ENCODE data around the gene ALS2. TPM values are rescaled to one million over a fixed set of nuclear protein-coding genes. Genes with fewer than 3 reads are reported as not detected.

The ALS2 gene
- total RNA-seq, 1 experiment from 2014 or later: 28.4 TPM

DNA sequence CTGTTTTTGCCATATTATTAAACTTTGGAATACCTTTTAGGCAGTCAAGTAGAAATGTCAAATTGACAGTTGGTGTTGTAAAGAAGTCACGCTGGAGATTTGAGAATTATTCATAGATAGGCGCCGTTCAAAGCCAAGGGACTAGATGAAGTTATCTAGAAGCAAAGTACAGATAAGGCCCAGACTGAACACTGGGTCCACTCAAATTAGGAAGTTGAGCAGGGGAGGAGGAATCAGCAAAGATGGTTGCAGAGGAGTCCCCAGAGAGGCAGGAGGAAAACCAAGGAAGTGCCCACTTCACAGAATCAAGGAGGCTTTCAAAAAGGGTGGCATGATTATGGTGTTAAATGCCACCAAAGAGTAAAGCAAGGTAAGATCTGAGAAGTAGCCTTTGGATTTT lies 9.6 kb upstream of the ALS2 start:
- Histone ChIP-seq H2BK20ac (ENCODE audit: low read depth, low read length, poor library complexity, severe bottlenecking) (no peak overlapping the region), H4K91ac (ENCODE audit: insufficient read length, low read depth, low read length) (no peak overlapping the region), H3K14ac (ENCODE audit: insufficient read depth, low read length) (no peak overlapping the region), H3K4ac (ENCODE audit: low read depth, low read length) (no peak overlapping the region), H3K9me3 (ENCODE audit: control insufficient read depth, low read depth, low read length) (no peaks in the 10 kb centered on the region), H2AFZ (ENCODE audit: low read length) (no peak overlapping the region), H3K9ac (ENCODE audit: extremely low read depth, insufficient read length, low read length) (no peak overlapping the region), H3K23ac (ENCODE audit: insufficient read length, low read depth, low read length) (no peak overlapping the region), H3K27ac (ENCODE audit: insufficient read length, low read depth, low read length) (no peak overlapping the region), H3K18ac (ENCODE audit: insufficient read length, low read depth, low read length) (no peak overlapping the region), H3K27me3 (ENCODE audit: insufficient read depth, low read length) (no peaks in the 10 kb centered on the region), H2BK5ac (ENCODE audit: insufficient read length, low read length) (no peak overlapping the region), H3K79me1 (ENCODE audit: insufficient read depth, low read depth, low read length, poor library complexity, severe bottlenecking) (no peaks in the 10 kb centered on the region), H2BK15ac (ENCODE audit: low read depth, low read length) (no peak overlapping the region), H2BK120ac (ENCODE audit: low read depth, low read length, poor library complexity, severe bottlenecking) (no peak overlapping the region), H3K23me2 (ENCODE audit: insufficient read length, low read depth, low read length, poor library complexity, severe bottlenecking) (no peaks in the 10 kb centered on the region), H4K5ac (ENCODE audit: insufficient read length, low read depth, low read length) (no peak overlapping the region), H3K4me1 (ENCODE audit: insufficient read depth, low read length) (no peaks in the 10 kb centered on the region), H3K4me2 (ENCODE audit: insufficient read depth, insufficient read length, low read length) (no peak overlapping the region), H2AK5ac (ENCODE audit: insufficient read length, low read length) (no peak overlapping the region), H3K79me2 (ENCODE audit: insufficient read depth, low read length) (no peaks in the 10 kb centered on the region), H2BK12ac (ENCODE audit: insufficient read length, low read depth, low read length) (no peak overlapping the region), H3K56ac (ENCODE audit: insufficient read length, low read depth, low read length) (no peak overlapping the region), H3T11ph (ENCODE audit: low read length) (no peak overlapping the region), H4K8ac (replicated peaks; ENCODE audit: insufficient read length, low read depth, low read length) (no peak overlapping the region), H4K20me1 (ENCODE audit: control insufficient read depth, insufficient read depth, insufficient read length) (no peaks in the 10 kb centered on the region)
- H3K36me3 Mint-ChIP-seq (ENCODE audit: insufficient read depth in 1 of 3, low read depth in 3 of 3): no peaks in the 10 kb centered on the region
- no peaks in the 10 kb centered on the region for H3K4me1 Mint-ChIP-seq
- no peak overlapping the region for H3K4me3 Mint-ChIP-seq
- H3K9me3 Mint-ChIP-seq: no peaks in the 10 kb centered on the region
- no peak for TF ChIP-seq CTCF (conservative IDR thresholded peaks at IDR 0.05)
- H3K27me3 Mint-ChIP-seq (ENCODE audit: low read depth): peaks cover 3% of the 10 kb centered on the region; the same call in 1 of the 2 replicates
- DNase-seq: no peak
- H3K27ac Mint-ChIP-seq: peak overlapping the region in 2 of 3 experiments; percentile 10 to 56; a peak in 1 of 7 replicates
- WGBS (ENCODE audit: extremely low coverage, insufficient read length, low lambda C conversion rate): no CpG with 5 or more reads among the region's 3 CpGs
